Spleen (tissue), 7 donors: ENCODE measurements around the gene NPHP4.

Source experiments
- CTCF ChIP-seq, 11 experiments: fragments of 200-600 bp in 7 of 11; fragments of 450-650 bp in 4 of 11; sonication (generic) in 4 of 11; IDR thresholded peaks in 8 of 11; conservative IDR thresholded peaks in 3 of 11; 1 replicate in 7 of 11; 2 replicates in 4 of 11; pipeline versions ENCODE4 v1.4.0 to v1.8.0; 2016 to 2021; ENCODE audit warnings: antibody characterized with exemption in 11 of 11, inconsistent platforms in 4 of 11, mild to moderate bottlenecking in 1 of 11
- POLR2A ChIP-seq, 3 donors: fragments of 450-650 bp; IDR thresholded peaks; one replicate each; pipeline ENCODE4 v1.5.1; 2017; ENCODE audit warnings: antibody characterized with exemption in 3 of 3, mild to moderate bottlenecking in 1 of 3
- POLR2AphosphoS5 ChIP-seq, 3 donors: sonication (generic); formaldehyde crosslinking; IDR thresholded peaks; one replicate each; pipeline ENCODE4 v1.5.1; 2017; ENCODE audit warnings: antibody characterized with exemption in 3 of 3
- donor health status: DM: no; HTN: no; CAD: no; lungs with moderate emphysema.
- donor health status: DM: no; HTN: no; CAD: no.
- donor health status: DM: no; HTN: no; CAD: no.

- no peak for TF ChIP-seq POLR2A (IDR thresholded peaks at IDR 0.05)
- no peak for TF ChIP-seq CTCF (IDR thresholded peaks at IDR 0.05 in 8 of 11, conservative IDR thresholded peaks at IDR 0.05 in 3 of 11)
- no peak for TF ChIP-seq POLR2AphosphoS5 (IDR thresholded peaks at IDR 0.05)
Observed at GRCh38 chr1:5837976-5838653, 154.1 kb downstream of the NPHP4 start.
